ENCODE results near the gene PNPLA1.

- TF ChIP-seq CTCF (IDR thresholded peaks at IDR 0.05) (no peak), POLR2A (IDR thresholded peaks at IDR 0.05) (no peak)
Measured at GRCh38 chr6:36280467-36280866, 10.6 kb downstream of the PNPLA1 start.
